Activated gamma-delta T cell treated with Interleukin-2 at 50 U/mL for 16 hours (primary cell): Measurements from ENCODE around the gene CHMP3.
"Not testable (repeated sequence)": the region's sequence is repeated elsewhere in the genome, so short reads cannot be mapped to it uniquely, and the experiment has no call there.

Source experiments
- DNase-seq: peaks from one replicate; pipeline ENCODE4 v3.0.0-alpha.2; 2020

Gene CHMP3

DNA sequence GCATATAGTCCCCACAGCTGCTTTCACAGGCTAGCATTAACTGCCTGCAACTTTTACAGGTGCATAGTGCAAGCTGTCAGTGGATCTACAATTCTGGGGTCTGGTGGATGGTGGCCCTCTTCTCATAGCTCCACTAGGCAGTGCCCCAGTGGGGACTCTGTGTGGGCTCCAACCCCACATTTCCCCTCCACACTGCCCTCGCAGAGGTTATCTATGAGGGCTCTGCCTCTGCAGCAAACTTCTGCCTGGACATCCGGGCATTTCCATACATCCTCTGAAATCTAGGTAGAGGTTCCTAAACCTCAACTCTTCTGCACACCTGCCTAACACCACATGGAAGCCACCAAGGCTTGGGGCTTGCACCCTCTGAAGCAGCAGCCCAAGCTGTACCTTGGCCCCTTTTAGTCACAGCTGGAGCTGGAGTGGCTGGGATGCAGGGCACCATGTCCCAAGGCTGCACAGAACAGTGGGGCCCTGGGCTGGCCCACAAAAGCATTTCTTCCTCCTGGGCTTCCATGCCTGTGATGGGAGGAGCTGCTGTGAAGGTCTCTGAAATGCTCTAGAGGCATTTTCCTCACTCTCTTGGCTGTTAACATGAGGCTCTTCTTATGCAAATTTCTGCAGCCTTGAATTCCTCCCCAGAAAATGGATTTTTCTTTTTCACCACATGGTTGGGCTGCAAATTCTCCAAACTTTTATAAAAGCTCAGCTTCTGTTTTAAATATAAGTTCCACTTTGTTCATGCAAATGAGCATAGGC is 62.7 kb downstream of the CHMP3 start:
- DNase-seq, result no peak

DNA sequence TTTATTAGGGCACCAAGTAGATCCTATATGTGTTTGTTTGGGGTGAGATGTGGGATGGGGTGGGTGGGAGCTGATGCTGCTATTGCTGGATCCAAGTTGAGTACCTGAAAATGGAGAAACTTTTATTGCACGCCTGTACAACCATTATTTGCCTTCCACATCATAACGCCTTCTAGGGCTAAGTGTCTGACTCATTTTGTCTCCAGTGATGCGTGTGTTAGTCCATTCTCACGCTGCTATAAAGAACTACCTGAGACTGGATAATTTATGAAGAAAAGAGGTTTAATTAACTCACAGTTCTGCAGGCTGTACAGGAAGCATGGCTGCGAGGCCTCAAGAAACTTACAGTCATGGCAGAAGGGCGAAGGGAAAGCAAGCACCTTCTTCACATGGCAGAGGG is 63.9 kb downstream of the CHMP3 start:
- no peak for DNase-seq

DNA sequence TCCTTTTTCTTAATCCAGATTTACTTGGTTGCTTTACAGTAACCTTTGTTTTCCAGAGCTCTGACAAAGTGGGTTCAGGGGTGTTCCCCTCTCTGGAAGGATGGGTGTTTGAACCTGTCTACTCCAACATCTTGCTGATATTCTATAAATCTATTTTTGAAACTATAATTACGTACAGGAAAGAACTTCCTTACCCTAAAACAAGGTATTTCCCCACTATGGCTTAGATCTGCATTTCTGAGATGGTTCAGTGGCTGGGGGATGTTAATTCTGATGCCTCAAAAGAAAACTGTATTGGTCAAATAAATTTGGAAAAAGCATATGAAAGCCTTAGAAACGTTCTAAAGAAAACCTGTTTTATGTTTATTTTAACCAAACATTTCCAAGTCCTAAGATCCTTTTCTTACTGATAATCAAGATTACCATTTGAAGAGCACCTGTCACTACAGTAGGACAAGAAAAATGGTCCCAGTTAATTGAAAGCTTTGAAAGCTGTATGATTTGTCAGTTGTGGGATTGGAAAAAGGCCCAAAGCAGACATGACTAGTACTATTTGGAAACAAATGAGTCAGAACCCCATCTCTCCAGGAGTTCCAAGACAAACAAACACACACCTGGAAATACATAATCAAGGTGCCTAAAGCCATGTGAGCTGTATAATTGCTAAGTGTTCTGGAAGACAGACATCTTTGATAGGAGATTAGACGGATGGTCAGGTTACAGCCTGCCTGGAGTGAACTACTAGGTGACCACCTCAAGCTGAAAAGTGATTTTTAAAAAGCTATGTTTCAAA is 64.6 kb downstream of the CHMP3 start:
- no peak for DNase-seq

DNA sequence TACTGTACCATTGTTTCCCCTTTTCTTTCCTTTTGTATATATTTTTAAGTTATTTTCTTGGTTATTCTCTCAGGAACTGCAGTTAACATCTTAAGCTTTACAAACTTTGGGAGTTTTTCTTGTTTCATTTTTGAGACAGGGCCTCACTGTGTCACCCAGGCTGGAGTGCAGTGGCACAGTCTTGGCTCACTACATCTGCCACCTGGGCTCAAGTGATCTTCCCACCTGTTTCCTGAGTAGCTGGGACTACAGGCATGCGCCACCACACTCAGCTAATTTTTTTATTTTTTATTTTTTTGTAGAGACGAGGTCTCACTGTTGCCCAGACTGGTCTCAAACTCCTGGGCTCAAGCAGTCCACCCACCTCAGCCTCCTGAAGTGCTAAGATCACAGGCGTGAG is 66.9 kb downstream of the CHMP3 start:
- DNase-seq, result not testable (repeated sequence)

DNA sequence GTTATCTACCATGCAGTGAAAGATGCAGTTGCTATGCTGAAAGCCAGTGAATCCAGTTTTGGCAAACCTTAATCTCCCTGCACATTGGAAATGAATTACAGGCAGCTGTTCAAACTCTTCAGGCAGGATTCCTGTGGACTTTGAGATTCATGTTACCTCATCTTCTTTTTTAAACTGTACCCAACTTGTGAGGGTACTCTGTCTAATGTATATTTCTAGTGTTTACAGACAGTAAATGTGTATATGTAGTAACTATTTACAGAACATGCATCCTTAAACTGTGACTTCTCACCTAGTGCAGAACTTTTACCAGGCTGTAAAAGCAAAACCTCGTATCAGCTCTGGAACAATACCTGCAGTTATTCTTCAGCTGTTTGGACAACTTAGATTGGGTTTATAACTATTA is 71.2 kb downstream of the CHMP3 start:
- DNase-seq, result no peak

DNA sequence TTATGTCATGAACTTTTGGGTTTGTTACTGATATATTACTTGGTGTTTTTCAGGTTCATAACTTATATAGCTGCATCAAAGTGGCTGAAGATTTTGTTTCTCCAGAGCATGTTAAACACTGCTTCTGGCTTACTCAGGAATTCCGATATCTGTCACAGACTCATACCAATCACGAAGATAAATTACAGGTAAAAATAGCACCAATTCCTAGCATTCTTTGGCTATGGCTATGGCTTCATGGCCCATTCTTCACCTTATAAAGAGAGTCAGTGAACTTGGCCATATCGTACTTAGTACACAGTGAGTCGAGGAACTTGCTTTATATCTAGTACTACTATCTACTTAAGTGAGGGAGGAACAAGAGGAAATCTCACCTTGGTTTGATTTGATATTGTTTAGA is 72.2 kb downstream of the CHMP3 start:
- DNase-seq, result no peak

DNA sequence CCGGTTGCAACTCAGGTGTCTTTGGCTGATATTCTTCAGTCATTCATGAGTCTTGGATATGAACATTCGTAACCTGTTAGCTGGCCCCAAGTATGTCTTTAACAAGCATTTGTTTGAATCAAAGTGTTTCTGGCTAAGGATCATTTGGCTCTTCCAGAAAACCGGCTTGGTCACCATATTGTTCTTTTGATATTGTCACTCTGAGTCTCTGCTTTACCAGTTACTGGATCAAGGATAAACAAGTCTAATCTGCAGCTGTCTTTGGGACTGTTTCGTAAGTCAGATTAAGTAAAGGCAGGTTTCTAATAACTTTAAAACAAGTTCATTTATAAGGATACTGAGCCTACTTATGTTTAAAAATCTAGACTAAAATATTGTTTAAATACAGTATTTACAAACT is 73.0 kb downstream of the CHMP3 start:
- DNase-seq, result no peak

DNA sequence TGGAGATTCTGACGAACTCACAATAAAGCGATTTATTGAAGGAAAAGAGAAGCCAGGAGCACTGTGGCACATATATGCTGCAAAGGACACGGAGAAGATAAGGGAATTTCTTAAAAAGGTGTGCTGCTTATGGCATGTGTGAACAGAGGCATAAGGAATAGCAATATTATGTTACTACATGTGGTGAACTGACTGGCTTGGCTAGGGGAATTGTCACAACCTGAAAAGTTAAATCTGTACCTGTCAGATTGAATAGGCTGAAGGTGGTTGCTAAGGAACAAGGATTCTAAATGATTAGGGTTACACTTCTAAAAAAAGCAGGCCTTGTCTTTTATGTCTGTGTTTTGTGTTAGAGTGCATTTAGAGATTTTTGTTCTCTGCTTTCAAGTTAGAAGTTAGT is 73.7 kb downstream of the CHMP3 start:
- no peak for DNase-seq

DNA sequence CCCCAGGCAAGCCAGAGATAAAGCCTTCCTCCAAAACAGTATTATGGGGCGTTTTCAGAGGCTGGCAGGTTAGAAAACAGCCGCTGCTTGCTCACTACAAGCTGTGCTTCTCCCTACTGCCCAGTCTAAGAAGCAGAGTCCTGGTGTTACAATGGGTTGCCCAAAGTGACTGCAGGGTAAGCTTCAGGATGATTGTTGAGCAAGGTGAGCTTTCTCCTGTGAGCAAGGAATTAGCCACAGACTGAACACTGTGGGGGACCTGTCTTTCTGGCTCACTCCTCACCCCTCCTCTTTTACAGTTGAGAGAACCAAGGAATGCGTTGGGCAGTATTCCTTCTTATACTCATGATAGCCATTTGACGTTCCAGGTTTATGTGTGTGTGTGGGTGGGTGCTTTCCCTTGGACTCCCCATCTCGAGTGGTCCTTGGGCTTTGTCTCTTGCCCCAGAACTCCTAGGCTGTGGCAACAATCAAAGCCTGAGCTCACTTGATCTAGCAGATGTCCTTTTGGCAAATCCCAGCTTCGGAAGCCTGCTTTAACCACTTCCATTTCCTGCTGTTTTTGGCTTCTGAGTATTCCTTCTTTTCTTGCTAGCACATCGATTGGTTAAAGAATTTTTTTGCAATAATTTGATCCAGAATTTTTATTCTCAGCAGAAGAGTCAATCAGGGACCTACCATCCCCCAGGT is 74.5 kb downstream of the CHMP3 start:
- DNase-seq, result no peak

DNA sequence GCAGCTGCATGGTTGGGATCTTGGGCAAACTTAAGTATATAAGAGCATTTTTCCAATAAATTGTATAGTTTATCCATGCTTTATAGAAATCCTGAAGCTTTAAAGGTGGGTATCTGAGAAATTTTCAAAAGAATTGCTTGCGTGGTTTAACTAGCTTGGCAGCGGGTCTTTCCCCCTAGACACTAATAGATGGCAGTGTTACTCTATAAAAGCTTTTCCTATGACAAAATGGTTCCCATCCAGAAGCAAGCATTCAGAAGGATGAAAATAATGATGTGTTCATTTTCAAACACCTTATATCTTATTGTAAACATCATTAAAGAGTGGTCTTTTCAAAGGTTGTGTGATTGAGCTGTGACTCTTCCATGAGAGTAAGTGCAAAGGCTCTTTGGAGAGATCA is 76.2 kb downstream of the CHMP3 start:
- DNase-seq, result no peak

DNA sequence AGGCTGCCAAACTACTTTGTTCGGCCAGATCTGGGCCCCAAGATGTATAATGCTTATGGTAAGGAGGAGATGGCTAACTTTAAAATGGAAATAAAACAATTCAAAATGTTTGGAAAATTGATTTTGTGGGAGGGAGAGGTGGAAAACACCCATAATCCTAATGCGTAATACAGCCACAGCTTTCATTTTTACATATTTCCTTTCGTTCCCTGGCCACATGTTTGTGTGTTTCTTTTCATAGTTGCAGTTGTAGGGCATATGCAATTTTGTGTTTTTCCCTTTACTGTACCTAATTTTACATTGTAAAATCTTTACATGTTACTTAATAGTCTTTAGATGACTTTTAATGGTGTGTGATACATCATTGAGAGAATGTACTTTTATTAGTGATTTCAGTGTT is 77.4 kb downstream of the CHMP3 start:
- no peak for DNase-seq

DNA sequence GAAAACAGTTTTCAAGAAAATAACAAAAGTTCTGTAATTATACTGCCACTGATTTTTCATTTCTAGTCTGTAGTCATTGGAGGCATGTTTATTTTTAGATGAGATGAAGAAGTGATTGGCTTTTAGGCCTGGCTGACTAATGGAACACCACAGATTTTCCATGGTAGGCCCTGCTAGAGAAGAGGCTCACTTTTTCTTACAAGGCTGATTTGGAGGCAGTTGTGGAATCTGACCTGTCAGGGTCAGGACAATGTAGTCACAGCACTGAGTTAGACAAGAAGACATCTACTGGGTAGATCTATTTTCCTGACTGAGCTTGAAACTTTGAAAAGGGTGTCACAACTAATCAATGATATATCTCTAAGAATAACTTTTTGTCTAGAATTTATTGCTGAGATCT is 78.1 kb downstream of the CHMP3 start:
- no peak for DNase-seq

DNA sequence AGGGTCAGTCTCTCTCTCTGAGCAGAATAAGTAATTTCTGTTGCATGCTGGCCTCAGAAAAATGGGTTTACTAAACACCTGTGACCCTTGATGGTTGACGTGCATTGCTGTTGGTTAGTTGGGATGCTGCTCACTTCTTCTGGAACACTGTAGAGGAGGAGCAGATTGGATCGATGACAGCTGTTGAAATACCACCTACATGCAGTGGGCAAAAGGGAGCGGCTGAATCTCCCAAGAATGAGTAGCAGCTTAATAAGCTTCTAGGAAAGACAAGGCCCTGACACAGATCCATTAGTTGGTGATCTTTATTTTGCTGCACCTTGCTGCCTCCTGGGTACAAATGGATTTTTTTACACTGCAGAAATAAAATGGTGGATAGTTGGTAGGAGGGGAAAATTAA is 78.9 kb downstream of the CHMP3 start:
- DNase-seq, result no peak

DNA sequence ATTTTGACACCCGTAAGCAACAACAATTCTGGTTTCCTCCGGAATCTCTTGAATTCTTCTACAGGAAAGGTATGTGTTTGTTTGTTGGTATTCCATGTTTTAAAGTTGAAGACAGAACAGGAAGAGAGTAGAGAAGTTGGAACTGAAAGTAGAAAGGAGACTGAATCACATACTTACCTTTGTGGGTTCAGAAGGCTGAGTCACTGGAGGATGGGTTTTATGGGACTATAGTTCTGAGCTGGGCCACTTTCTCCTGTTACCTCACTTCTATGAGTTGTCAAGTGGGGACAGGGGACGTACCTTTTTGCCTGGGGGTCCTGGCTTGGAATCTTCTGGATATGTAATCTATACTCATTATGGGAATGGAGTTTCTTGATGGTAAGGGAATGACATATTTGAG is 81.2 kb downstream of the CHMP3 start:
- no peak for DNase-seq

DNA sequence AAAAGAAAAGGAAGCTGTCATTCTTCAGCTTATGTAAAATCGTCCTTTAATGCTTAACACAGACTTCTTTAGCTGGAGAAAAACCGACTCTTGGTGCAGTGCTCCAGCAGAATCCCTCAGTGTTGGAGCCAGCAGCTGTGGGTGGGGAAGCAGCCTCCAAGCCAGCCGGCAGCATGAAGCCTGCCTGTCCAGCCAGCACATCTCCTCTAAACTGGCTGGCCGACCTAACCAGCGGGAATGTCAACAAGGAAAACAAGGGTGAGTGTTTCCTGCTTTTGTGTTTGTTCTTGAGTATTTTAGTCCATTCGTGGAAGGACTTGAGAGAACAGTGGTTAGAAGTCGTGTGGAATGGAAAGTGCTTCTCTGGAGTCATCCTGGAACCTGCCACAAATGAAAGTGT is 83.1 kb downstream of the CHMP3 start:
- no peak for DNase-seq

DNA sequence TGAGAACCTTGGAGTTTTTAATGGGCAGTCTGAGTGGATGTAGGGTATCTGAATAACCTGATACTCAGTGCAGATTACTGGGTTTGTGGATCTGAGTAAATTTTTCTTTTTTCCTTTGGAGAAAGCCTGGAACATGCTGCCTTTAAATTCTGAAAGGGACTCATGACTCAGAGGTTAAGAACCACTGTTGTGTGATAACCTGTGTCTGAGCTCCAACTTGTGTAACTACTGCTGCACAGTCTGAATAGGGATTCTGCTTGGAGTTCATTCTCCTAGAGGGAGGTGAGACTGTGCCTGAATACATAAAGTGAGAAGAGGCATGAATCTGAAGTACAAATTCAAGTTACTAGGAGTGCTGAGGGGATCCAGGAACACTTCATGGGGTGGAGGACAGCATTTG is 85.9 kb downstream of the CHMP3 start:
- DNase-seq, result no peak

DNA sequence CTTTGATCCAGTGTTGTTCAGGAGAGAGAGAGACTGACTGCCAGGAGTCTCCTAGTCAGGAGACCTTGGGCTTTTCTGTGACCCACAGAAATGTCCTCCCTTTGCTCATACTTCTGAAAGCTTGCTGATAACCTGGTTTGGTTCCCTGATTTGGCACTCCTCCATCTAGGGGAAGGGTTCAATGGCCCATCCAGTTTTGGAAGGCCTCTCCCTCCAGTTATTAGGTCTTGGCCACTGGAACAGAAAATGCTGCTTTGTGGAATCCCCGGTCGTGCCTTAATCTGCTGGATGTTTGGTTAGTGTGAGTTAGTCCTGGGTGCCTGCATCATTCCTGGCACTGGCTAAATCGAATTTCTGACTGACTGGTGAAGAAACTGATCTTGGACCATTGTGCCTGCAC is 86.3 kb downstream of the CHMP3 start:
- DNase-seq, result no peak

DNA sequence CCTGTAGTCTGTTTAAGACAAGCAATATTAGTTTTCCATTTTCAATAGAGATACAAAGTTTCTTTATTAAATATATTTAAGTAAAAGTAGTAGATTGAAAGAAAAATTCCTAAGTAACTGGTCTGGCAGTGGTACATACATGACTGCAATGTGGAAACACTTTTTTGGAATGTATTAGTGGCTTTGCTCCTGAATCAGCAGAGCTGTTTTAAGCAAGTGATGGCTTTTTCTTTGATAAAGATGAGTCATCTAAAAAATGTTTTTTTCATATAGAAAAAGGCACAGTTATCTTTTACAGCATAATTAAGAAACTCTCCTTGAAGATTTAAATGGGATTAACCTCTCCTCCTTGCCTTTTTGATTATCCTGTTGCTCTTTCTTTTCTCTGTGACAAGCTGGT is 87.2 kb downstream of the CHMP3 start:
- DNase-seq, result no peak

DNA sequence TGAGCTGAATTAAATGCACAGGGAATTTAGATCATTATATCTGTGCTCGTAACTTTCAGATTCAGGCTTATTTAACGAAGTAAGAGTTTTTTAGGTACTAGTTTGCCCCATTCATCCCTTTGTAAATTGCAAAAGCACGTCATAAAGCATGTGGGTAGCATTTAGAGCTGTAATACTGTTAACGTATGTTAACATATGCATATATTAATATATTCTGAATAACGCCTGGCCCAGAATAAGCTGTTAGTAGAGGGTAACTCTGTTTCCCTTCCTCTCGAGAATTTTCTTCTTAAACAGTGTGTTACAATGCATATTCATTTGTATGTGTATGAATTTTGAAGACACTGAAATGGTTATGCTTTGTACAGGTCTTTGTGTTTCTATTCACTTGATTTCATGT is 91.6 kb downstream of the CHMP3 start:
- DNase-seq, result no peak

DNA sequence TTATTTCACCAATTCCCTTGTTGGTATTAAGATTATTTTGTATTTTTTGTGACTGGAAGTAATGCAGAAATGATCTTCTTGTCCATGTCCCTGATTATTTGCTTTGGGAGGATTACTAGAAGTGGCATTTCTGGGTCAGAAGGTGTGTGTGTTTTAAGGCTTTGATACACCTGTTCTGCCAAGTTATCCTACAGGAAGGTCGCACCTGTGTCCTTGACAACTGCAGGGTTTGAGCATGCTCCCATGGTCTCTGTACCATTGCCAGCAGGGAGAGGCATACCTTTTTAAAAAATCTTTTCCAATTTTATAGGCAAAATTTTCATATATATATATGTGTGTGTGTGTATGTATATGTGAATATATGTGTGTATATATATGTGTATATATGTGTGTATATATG is 92.4 kb downstream of the CHMP3 start:
- no peak for DNase-seq

DNA sequence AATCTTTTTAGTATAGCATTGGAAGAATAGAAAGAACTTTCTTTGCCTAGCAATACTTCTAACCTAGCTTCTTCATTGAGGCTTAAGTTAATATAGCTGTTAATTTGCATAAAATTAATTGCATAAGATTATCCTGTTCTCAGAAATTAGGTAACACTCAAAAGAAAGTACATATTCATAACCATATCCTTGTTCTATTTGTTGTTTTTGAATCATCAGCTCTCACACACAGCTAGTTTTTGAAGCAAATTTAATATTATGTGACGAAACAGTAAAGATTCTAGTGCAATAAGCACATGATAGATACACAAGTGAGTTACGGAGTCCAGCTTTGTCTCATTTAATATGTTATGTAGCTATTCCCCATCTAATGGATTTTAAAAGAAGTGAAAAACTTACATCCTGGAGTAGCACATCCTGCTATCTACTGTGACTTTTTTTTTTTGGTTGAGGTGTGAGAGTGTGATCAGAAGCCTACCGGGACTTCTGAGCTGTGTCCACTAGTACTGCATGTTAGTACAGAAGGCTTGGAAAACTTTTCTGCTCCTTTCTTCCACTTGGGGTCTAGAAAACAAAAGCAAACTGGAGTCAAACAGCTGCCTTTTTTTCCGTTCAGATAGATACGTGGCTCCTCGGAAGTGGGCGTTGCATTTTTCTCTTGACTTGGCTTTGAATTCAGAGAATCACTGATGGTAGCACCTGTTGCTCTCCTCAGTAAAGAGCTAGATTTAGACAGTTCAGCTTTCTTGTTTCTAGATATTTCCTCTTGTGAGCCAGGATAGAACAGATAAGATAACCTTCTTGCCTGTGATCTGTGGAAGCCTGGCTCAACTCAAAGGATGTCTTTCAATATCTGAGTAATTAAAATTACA is 94.8 kb downstream of the CHMP3 start:
- no peak for DNase-seq

DNA sequence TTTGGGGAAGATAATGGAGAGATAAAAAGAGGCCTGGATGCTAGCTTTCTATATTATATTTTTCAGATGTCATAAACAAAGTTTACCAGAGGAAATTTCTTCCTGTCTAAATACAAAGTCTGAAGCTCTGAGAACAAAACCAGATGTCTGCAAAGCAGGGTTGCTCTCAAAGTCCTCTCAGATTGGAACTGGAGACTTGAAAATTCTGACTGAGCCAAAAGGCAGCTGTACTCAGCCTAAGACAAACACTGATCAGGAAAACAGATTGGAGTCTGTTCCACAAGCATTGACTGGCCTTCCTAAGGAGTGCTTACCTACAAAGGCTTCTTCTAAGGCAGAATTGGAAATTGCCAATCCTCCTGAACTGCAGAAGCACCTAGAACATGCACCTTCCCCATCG is 96.9 kb downstream of the CHMP3 start:
- DNase-seq, result no peak

DNA sequence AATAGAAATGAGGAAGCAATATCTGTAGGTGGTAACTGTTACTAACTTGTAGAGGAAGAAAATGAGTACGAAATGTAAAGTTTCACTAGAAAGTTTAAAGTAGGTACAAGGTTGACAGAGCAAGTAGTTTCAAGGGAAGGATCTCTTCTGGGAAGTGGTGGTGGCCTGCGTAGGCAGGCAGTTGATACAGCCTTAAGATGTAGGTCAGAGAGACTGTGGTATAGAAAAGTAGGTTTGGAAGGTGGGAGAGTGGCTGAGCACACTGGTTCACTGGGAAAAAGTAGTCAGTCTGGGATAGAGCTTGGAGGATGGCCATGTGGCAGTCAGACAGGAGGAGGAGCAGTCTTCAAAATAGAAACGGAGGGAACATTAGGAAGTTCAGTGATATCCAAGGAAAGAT is 98.6 kb downstream of the CHMP3 start:
- no peak for DNase-seq
